DOHH2 (cell line): ENCODE measurements around the gene METTL17.

Source experiments
- H3F3A ChIP-seq: fragments of 200-600 bp; sonication (generic), shearing (Covaris generic); 2 replicates; pipeline ENCODE4 v1.6.0; 2016; ENCODE audit warnings: antibody characterized with exemption, mild to moderate bottlenecking; ENCODE audit not compliant: control insufficient read depth, insufficient read depth
- H3K27ac ChIP-seq: fragments of 200-600 bp; sonication (generic); 2 replicates; pipeline ENCODE4 v1.5.1; 2014; ENCODE audit warnings: low read depth, mild to moderate bottlenecking, low read length, moderate library complexity
- H3K27me3 ChIP-seq: fragments of 200-600 bp; sonication (generic); 2 replicates; pipeline ENCODE4 v1.6.1; 2014; ENCODE audit warnings: mild to moderate bottlenecking, low read length, mixed read lengths; ENCODE audit not compliant: control insufficient read depth
- H3K36me3 ChIP-seq: fragments of 200-600 bp; sonication (generic); 2 replicates; pipeline ENCODE4 v1.6.1; 2014; ENCODE audit warnings: mild to moderate bottlenecking, low read length, moderate library complexity, mixed read lengths; ENCODE audit not compliant: control insufficient read depth
- H3K4me1 ChIP-seq: fragments of 200-600 bp; sonication (generic); 2 replicates; pipeline ENCODE4 v1.6.1; 2014; ENCODE audit warnings: mild to moderate bottlenecking, low read length, mixed read lengths; ENCODE audit not compliant: control insufficient read depth
- H3K4me2 ChIP-seq: fragments of 200-600 bp; sonication (generic); 2 replicates; pipeline ENCODE4 v1.6.0; 2014; ENCODE audit warnings: mild to moderate bottlenecking, low read length, moderate library complexity
- H3K4me3 ChIP-seq: fragments of 200-600 bp; sonication (generic); 2 replicates; pipeline ENCODE4 v1.5.1; 2014; ENCODE audit warnings: mild to moderate bottlenecking, low read length, mixed read lengths
- H3K79me2 ChIP-seq: fragments of 200-600 bp; sonication (generic); 2 replicates; pipeline ENCODE4 v1.6.1; 2014; ENCODE audit warnings: mild to moderate bottlenecking, low read length, mixed read lengths; ENCODE audit not compliant: control insufficient read depth
- H3K9me2 ChIP-seq: fragments of 200-600 bp; sonication (generic); replicated peaks from 2 replicates; pipeline ENCODE4 v1.6.1; 2014; ENCODE audit warnings: mild to moderate bottlenecking, low read length, mixed read lengths; ENCODE audit not compliant: control insufficient read depth
- H3K9me3 ChIP-seq: fragments of 200-600 bp; sonication (generic); 2 replicates; pipeline ENCODE4 v1.6.1; 2014; ENCODE audit warnings: antibody characterized with exemption, low read length, mixed read lengths; ENCODE audit not compliant: control insufficient read depth, insufficient read depth
- H4K20me1 ChIP-seq: fragments of 200-600 bp; sonication (generic); 2 replicates; pipeline ENCODE4 v1.6.0; 2014; ENCODE audit warnings: low read depth, mild to moderate bottlenecking, antibody characterized with exemption, low read length, moderate library complexity; ENCODE audit not compliant: control insufficient read depth, insufficient read depth
- EZH2phosphoT487 ChIP-seq: fragments of 200-600 bp; sonication (generic); IDR thresholded peaks from 2 replicates; pipeline ENCODE4 v1.6.1; 2017; ENCODE audit warnings: borderline replicate concordance, mild to moderate bottlenecking, antibody characterized with exemption, low read length, moderate library complexity, mixed read lengths
- TF ChIP-seq, protein P1 (sequence below): fragments of 200-600 bp; sonication (generic); IDR thresholded peaks from one replicate; pipeline ENCODE4 v1.5.1; 2014; ENCODE audit warnings: antibody characterized with exemption, mild to moderate bottlenecking, low read depth, low read length; ENCODE audit not compliant: poor library complexity, severe bottlenecking

Gene METTL17

DNA sequence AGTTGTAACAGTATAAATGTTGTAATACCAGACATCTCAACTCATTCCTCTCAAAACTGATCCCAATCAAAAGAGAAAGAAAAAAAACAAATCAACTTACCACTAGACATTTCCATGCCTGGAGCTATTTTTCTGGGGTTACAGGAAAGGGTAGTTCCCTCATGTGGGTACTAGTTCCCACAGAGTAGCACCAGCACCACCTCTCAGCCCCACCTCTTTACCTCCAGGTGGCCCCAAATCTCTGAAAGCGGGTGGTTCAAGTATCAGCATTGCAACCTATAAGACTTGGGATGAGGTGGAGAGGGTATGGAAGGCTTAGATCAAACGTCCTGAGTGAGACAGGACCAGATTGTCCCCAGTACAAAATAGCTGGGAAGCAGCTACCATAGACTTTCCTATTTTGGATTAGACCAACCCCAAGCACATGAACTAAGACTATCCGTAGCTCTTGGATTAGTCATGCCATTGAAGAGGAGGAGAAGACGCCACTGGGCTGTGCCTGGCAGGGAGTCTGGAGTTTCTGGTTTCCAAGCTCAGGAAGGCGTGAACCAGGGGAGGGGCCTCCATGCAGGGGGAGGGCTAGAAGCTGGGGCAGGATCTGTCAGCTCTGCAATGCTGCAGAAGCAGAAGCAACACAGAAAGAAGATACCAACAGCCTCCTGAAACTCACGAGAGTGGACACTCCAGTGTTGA, 9.0 kb downstream of the METTL17 start, which contains the start of gene SLC39A2:
Gene SLC39A2, plus strand, starts transcription at position 620 of the 693 bp plus-strand sequence. CDS start 154 bp downstream, outside the sequence.
- no peak within 1 kb of the TSS for H3K27ac ChIP-seq
- H3K9me2 ChIP-seq, result no peaks in the 10 kb centered on the region
- no peaks in the 10 kb centered on the region for H3F3A ChIP-seq
- no peak for TF ChIP-seq EZH2phosphoT487
- TF ChIP-seq, protein P1, sequence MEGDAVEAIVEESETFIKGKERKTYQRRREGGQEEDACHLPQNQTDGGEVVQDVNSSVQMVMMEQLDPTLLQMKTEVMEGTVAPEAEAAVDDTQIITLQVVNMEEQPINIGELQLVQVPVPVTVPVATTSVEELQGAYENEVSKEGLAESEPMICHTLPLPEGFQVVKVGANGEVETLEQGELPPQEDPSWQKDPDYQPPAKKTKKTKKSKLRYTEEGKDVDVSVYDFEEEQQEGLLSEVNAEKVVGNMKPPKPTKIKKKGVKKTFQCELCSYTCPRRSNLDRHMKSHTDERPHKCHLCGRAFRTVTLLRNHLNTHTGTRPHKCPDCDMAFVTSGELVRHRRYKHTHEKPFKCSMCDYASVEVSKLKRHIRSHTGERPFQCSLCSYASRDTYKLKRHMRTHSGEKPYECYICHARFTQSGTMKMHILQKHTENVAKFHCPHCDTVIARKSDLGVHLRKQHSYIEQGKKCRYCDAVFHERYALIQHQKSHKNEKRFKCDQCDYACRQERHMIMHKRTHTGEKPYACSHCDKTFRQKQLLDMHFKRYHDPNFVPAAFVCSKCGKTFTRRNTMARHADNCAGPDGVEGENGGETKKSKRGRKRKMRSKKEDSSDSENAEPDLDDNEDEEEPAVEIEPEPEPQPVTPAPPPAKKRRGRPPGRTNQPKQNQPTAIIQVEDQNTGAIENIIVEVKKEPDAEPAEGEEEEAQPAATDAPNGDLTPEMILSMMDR, result no peak
- H4K20me1 ChIP-seq, result no peaks in the 10 kb centered on the region
- no peak within 1 kb of the TSS for H3K4me2 ChIP-seq
- no peaks in the 10 kb centered on the region for H3K9me3 ChIP-seq
- H3K36me3 ChIP-seq, result peaks cover 33% of the 10 kb centered on the region
- no peak within 1 kb of the TSS for H3K4me3 ChIP-seq
- H3K4me1 ChIP-seq, result no peaks in the 10 kb centered on the region
- H3K27me3 ChIP-seq, result no peaks in the 10 kb centered on the region
- H3K79me2 ChIP-seq, result no peaks in the 10 kb centered on the region

DNA sequence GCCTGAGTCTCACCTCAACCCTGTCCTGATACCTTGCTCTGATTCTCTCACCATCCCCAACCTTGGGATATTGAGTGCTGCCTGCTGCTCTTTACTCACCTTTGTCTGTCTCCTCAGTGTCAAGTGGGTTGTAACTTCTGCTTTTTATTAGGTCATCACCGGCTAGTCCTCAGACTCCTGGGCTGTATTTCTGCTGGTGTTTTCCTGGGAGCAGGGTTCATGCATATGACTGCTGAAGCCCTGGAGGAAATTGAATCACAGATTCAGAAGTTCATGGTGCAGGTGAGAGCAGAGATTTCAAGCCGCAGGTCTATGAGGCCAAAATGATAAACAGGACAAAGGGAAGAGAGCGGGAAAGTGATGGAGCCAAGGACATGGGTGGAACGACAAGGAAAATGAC, 9.8 kb downstream of the METTL17 start:
- Histone ChIP-seq H3K27me3 (no peaks in the 10 kb centered on the region), H3K9me2 (no peaks in the 10 kb centered on the region), H3K4me2 (no peak overlapping the region), H4K20me1 (no peaks in the 10 kb centered on the region), H3K79me2 (no peaks in the 10 kb centered on the region), H3K9me3 (no peaks in the 10 kb centered on the region), H3K4me3 (no peak overlapping the region), H3K36me3 (peaks cover 25% of the 10 kb centered on the region), H3K4me1 (no peaks in the 10 kb centered on the region), H3F3A (no peaks in the 10 kb centered on the region), H3K27ac (no peak overlapping the region)
- TF ChIP-seq, protein P1, result no peak
- TF ChIP-seq EZH2phosphoT487, result no peak

DNA sequence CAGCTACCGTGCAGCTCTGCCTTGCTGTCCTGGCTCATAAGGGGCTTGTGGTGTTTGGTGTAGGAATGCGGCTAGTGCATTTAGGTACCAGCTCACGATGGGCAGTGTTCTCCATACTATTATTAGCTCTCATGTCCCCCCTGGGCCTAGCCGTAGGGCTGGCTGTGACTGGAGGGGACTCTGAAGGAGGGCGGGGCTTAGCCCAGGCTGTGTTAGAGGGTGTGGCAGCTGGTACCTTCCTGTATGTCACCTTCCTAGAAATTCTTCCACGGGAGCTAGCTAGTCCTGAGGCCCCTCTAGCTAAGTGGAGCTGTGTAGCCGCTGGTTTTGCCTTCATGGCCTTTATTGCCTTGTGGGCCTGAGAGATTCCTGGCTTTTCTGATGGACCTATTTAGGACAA, 11.4 kb downstream of the METTL17 start:
- no peak overlapping the region for H3K4me2 ChIP-seq
- no peak for TF ChIP-seq EZH2phosphoT487
- TF ChIP-seq, protein P1, result no peak
- no peaks in the 10 kb centered on the region for H3K9me2 ChIP-seq
- H3K4me1 ChIP-seq, result no peaks in the 10 kb centered on the region
- H3K79me2 ChIP-seq, result no peaks in the 10 kb centered on the region
- H3K27me3 ChIP-seq, result no peaks in the 10 kb centered on the region
- H3K36me3 ChIP-seq, result peaks cover 9% of the 10 kb centered on the region
- H3K9me3 ChIP-seq, result no peaks in the 10 kb centered on the region
- H4K20me1 ChIP-seq, result no peaks in the 10 kb centered on the region
- H3F3A ChIP-seq, result no peaks in the 10 kb centered on the region
- no peak overlapping the region for H3K4me3 ChIP-seq
- no peak overlapping the region for H3K27ac ChIP-seq
